DND-41 (cell line): ENCODE results near the gene DNMT1.

Source experiments
- CTCF ChIP-seq: IDR thresholded peaks from 2 replicates; pipeline ENCODE4 v1.5.1; 2012; ENCODE audit warnings: borderline replicate concordance, low read length, moderate library complexity, mild to moderate bottlenecking; ENCODE audit not compliant: poor library complexity, severe bottlenecking; ENCODE audit errors: extremely low read depth
- EZH2 ChIP-seq: IDR thresholded peaks from 3 replicates; pipeline ENCODE4 v1.6.1; 2012; ENCODE audit warnings: borderline replicate concordance, low read depth, mild to moderate bottlenecking, moderate library complexity, low read length, inconsistent platforms; ENCODE audit not compliant: severe bottlenecking

GRCh38 chr19:10211691-10212090 lies 16.9 kb upstream of the DNMT1 start:
- TF ChIP-seq CTCF (no peak), EZH2 (no peak)
